WTC11 (cell line): ENCODE results near the gene COL12A1.

Source experiments
- CTCF ChIP-seq: fragments of 200-600 bp; IDR thresholded peaks from 2 replicates; pipeline ENCODE4 v1.8.0; 2022; ENCODE audit warnings: antibody characterized with exemption
- FOXJ3 ChIP-seq: sonication (generic); formaldehyde crosslinking; IDR thresholded peaks from 2 replicates; pipeline ENCODE4 v1.9.0; 2021; ENCODE audit warnings: missing genetic modification reagents, mild to moderate bottlenecking, borderline replicate concordance
- MAX ChIP-seq: sonication (generic); formaldehyde crosslinking; IDR thresholded peaks from 2 replicates; pipeline ENCODE4 v1.8.0; 2022; ENCODE audit warnings: mild to moderate bottlenecking, missing genetic modification reagents
- NR2C2 ChIP-seq: sonication (generic); formaldehyde crosslinking; IDR thresholded peaks from 2 replicates; pipeline ENCODE4 v1.8.0; 2022; ENCODE audit warnings: mild to moderate bottlenecking, missing genetic modification reagents
- SP1 ChIP-seq: sonication (generic); formaldehyde crosslinking; conservative IDR thresholded peaks from 2 replicates; pipeline ENCODE4 v1.8.1; 2022; ENCODE audit warnings: missing genetic modification reagents
- ZNF425 ChIP-seq: fragments of 250-450 bp; sonication (Bioruptor Pico); conservative IDR thresholded peaks from 2 replicates; pipeline ENCODE4 v1.9.0; 2021; ENCODE audit warnings: mild to moderate bottlenecking

- TF ChIP-seq CTCF (no peak), FOXJ3 (no peak), ZNF425 (no peak), NR2C2 (CRISPR knock-in tag) (no peak), MAX (CRISPR knock-in tag) (no peak), SP1 (CRISPR knock-in tag) (no peak)
These were observed 22.7 kb downstream of the COL12A1 start for GRCh38 chr6:75183099-75183541.
